SK-N-MC (cell line): ENCODE results near the gene SMIM3.

ENCODE experiments used
- DNase-seq: peaks from one replicate; pipeline ENCODE4 v3.0.0-alpha.2; 2011; ENCODE audit warnings: low read depth, low spot score
- H3K27ac ChIP-seq: fragments of 200-600 bp; sonication (generic); 2 replicates; pipeline ENCODE4 v1.5.1; 2016; ENCODE audit warnings: mixed run types
- H3K36me3 ChIP-seq: fragments of 200-600 bp; sonication (generic); 2 replicates; pipeline ENCODE4 v1.6.1; 2017; ENCODE audit warnings: antibody characterized with exemption, low read length, mixed read lengths; ENCODE audit not compliant: insufficient read depth
- H3K4me3 ChIP-seq: fragments of 200-600 bp; sonication (generic); 2 replicates; pipeline ENCODE4 v1.5.1; 2016
- H3K9ac ChIP-seq: fragments of 200-600 bp; sonication (generic); 2 replicates; pipeline ENCODE4 v1.8.0; 2017; ENCODE audit warnings: mixed run types, mixed read lengths; ENCODE audit not compliant: insufficient read length
- H3K9me3 ChIP-seq: fragments of 200-600 bp; sonication (generic); 2 replicates; pipeline ENCODE4 v1.6.1; 2017; ENCODE audit warnings: low read depth, mild to moderate bottlenecking, antibody characterized with exemption, low read length, moderate library complexity, mixed read lengths
- EZH2 ChIP-seq: fragments of 200-600 bp; sonication (generic); IDR thresholded peaks from one replicate; pipeline ENCODE4 v1.6.1; 2017; ENCODE audit warnings: antibody characterized with exemption
- FOXP2 ChIP-seq: optimal IDR thresholded peaks from 2 replicates; pipeline ENCODE3; 2011; ENCODE audit warnings: mild to moderate bottlenecking, moderate library complexity; ENCODE audit not compliant: insufficient read depth; ENCODE audit errors: extremely low read length, control extremely low read depth
- POLR2AphosphoS5 ChIP-seq: IDR thresholded peaks from 2 replicates; pipeline ENCODE4 v1.6.1; 2012; ENCODE audit warnings: mild to moderate bottlenecking, low read depth, low read length, borderline replicate concordance

Gene SMIM3

DNA sequence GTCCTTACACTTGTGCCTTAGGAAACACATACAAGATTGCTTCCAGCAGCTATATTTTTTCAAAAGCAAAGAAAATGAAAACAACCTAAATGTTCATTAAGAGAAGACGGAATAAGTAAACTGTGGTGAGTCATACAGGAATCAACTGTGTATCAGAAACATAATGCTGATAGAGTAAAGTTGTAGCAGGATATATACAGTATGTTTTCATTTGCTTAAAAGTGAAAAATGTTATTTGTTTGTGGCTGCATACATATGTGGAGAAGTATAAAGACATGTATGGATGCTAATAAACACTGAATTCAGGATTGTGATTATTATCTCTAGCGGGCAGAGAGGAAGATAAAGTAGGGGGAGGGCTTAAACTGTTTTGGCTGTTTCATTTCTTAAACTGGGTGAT, 28.1 kb upstream of the SMIM3 start:
- H3K9ac ChIP-seq, result no peak overlapping the region
- peak overlapping the region; percentile 33; the same call in 1 of the 2 replicates for H3K27ac ChIP-seq
- H3K9me3 ChIP-seq, result no peaks in the 10 kb centered on the region
- no peak for TF ChIP-seq FOXP2
- TF ChIP-seq POLR2AphosphoS5, result no peak
- TF ChIP-seq EZH2, result no peak
- no peak for DNase-seq
- peaks cover 66% of the 10 kb centered on the region for H3K36me3 ChIP-seq
- H3K4me3 ChIP-seq, result no peak overlapping the region

GRCh38 chr5:150751096-150751891, 27.3 kb upstream of the SMIM3 start:
- no peak for DNase-seq
- peaks cover 74% of the 10 kb centered on the region for H3K36me3 ChIP-seq
- H3K9me3 ChIP-seq, result no peaks in the 10 kb centered on the region
- peak overlapping the region; percentile 33 for H3K27ac ChIP-seq
- no peak for TF ChIP-seq EZH2
- TF ChIP-seq FOXP2, result no peak
- H3K9ac ChIP-seq, result peak overlapping the region; percentile 25
- no peak overlapping the region for H3K4me3 ChIP-seq

GRCh38 chr5:150753463-150753862, 25.1 kb upstream of the SMIM3 start:
- DNase-seq, result no peak
- no peak overlapping the region for H3K27ac ChIP-seq
- H3K9ac ChIP-seq, result no peak overlapping the region
- TF ChIP-seq EZH2 (no peak), FOXP2 (no peak), POLR2AphosphoS5 (no peak)
- peaks cover 76% of the 10 kb centered on the region for H3K36me3 ChIP-seq
- no peak overlapping the region for H3K4me3 ChIP-seq
- H3K9me3 ChIP-seq, result no peaks in the 10 kb centered on the region

GRCh38 chr5:150753863-150754262, 24.7 kb upstream of the SMIM3 start:
- no peaks in the 10 kb centered on the region for H3K9me3 ChIP-seq
- H3K36me3 ChIP-seq, result peaks cover 75% of the 10 kb centered on the region
- no peak overlapping the region for H3K9ac ChIP-seq
- no peak overlapping the region for H3K4me3 ChIP-seq
- DNase-seq, result no peak
- no peak for TF ChIP-seq EZH2
- TF ChIP-seq POLR2AphosphoS5, result no peak
- TF ChIP-seq FOXP2, result no peak
- H3K27ac ChIP-seq, result no peak overlapping the region

GRCh38 chr5:150757087-150757649, 21.4 kb upstream of the SMIM3 start:
- H3K36me3 ChIP-seq, result peaks cover 43% of the 10 kb centered on the region
- no peak overlapping the region for H3K27ac ChIP-seq
- peak overlapping the region; percentile 96 for H3K4me3 ChIP-seq
- DNase-seq, result no peak
- TF ChIP-seq EZH2 (no peak), FOXP2 (no peak), POLR2AphosphoS5 (no peak)
- peak overlapping the region; percentile 97 for H3K9ac ChIP-seq
- no peaks in the 10 kb centered on the region for H3K9me3 ChIP-seq

DNA sequence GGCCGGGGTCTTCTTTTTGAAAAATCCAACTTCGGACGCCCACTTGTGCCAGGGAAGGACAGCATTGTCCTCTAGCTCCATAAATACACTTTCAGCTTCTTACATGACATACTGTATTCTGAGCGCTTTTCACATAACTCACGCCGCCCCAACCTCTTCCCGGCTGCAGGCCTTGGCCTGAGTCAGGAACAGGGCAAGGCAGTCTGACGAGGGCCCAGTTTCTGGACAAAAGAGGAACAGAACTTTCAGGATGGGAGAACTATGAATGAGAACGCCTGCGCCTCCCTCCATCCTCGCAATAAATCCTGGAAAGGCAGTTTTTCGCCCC, 20.4 kb upstream of the SMIM3 start:
- H3K36me3 ChIP-seq, result peaks cover 33% of the 10 kb centered on the region
- H3K4me3 ChIP-seq, result peak overlapping the region; percentile 96
- no peaks in the 10 kb centered on the region for H3K9me3 ChIP-seq
- peak overlapping the region; percentile 97 for H3K9ac ChIP-seq
- TF ChIP-seq POLR2AphosphoS5, result no peak
- no peak for TF ChIP-seq EZH2
- TF ChIP-seq FOXP2, result no peak
- H3K27ac ChIP-seq, result peak overlapping the region; percentile 82; the same call in 1 of the 2 replicates
- DNase-seq, result no peak

DNA sequence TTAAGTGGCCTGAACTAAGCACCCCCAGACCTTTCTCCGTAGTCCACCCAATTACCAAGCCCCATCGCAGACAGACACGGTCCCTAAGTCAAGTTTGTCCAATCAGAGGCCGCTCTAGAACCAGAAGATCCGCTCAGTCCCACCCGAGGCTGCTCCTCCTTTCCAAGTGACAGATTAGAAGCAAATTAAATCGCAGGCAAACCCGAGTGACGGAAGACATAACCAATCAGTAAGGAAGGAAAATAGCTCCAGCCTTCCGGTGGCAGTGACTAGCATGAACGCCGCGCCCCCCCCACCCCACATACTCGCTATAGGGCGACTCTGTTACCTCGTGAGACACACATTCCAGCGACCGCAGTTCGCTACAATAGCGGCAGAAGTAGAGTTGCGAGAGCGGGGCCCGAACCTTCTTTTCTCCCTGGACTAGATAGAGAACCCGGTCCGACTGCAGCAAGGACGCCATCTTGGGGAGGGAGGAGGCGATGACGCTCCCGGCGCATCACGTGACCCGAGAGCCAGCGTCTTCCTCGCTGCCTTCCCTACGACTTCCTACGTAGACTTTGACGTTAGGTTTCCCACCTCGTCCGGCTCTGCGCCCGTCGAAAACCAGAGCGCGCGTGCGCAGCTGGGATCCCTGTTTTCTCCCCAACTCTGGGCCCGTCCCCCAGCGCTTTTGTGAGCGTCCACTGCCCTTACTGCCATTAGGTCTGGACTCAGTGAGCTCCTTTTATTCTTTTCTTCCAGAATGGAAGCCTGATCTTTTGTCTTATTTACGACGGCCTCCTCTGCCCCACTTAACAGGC, 19.8 kb upstream of the SMIM3 start, which contains the start of gene DCTN4:
Gene DCTN4, minus strand, starts transcription at position 487 of the 803 bp plus-strand sequence. Its CDS starts 24 bp downstream, at position 463.
- TF ChIP-seq POLR2AphosphoS5 (peak; percentile 89), FOXP2 (no peak), EZH2 (no peak)
- Histone ChIP-seq H3K9me3 (no peaks in the 10 kb centered on the region), H3K27ac (peak within 1 kb of the TSS; percentile 97), H3K4me3 (peak within 1 kb of the TSS; percentile 96), H3K9ac (peak within 1 kb of the TSS; percentile 97), H3K36me3 (peaks cover 27% of the 10 kb centered on the region)
- DNase-seq, result peak; percentile 98

GRCh38 chr5:150759334-150759583, 19.3 kb upstream of the SMIM3 start:
- TF ChIP-seq EZH2 (no peak), FOXP2 (no peak), POLR2AphosphoS5 (no peak)
- Histone ChIP-seq H3K9ac (peak overlapping the region; percentile 9), H3K4me3 (peak overlapping the region; percentile 96), H3K27ac (peak overlapping the region; percentile 97), H3K9me3 (no peaks in the 10 kb centered on the region), H3K36me3 (peaks cover 22% of the 10 kb centered on the region)
- no peak for DNase-seq
